Large intestine (tissue), 3 donors: ENCODE data around the gene RRAGC. TPM values are rescaled to one million over a fixed set of nuclear protein-coding genes. Genes with fewer than 3 reads are reported as not detected.
A peak's percentile ranks its signal among the peaks of the same experiment; 100 is the strongest.
"Not testable (repeated sequence)": the region's sequence is repeated elsewhere in the genome, so short reads cannot be mapped to it uniquely, and the experiment has no call there.

Experiments
- DNase-seq, 2 donors: peaks; one replicate each; pipeline versions ENCODE4 v3.0.0 to v3.0.0-alpha.2; 2013
- H3K27ac ChIP-seq: one replicate; pipeline ENCODE4 v1.5.1; 2013; ENCODE audit warnings: low read length
- H3K27me3 ChIP-seq: 2 replicates; pipeline ENCODE4 v1.6.1; 2013; ENCODE audit warnings: low read length; ENCODE audit not compliant: control insufficient read depth, insufficient read depth
- H3K36me3 ChIP-seq: 2 replicates; pipeline ENCODE4 v1.6.1; 2013; ENCODE audit warnings: low read length; ENCODE audit not compliant: control insufficient read depth, insufficient read depth
- H3K4me1 ChIP-seq: one replicate; pipeline ENCODE4 v1.6.1; 2013; ENCODE audit warnings: low read length; ENCODE audit not compliant: control insufficient read depth, insufficient read depth
- H3K4me3 ChIP-seq: one replicate; pipeline ENCODE4 v1.5.1; 2013; ENCODE audit warnings: low read length
- H3K9me3 ChIP-seq: one replicate; pipeline ENCODE4 v1.6.1; 2013; ENCODE audit warnings: mild to moderate bottlenecking, low read depth, low read length, moderate library complexity; ENCODE audit not compliant: control insufficient read depth
- WGBS: methylation state at CpG from one replicate; pipeline ENCODE4 v1.1.5; 2013; ENCODE audit warnings: low lambda C conversion rate; ENCODE audit not compliant: insufficient coverage; 5-methylcytosine and 5-hydroxymethylcytosine counted together
- polyA plus RNA-seq: library from polyadenylated mRNA; unstranded; fragments of 120-200 nt; gene quantifications from one replicate; pipeline ENCODE4 v1.2.1, GENCODE V29; 2013

The RRAGC gene
- polyA plus RNA-seq, 1 donor, result 28.6 TPM

DNA sequence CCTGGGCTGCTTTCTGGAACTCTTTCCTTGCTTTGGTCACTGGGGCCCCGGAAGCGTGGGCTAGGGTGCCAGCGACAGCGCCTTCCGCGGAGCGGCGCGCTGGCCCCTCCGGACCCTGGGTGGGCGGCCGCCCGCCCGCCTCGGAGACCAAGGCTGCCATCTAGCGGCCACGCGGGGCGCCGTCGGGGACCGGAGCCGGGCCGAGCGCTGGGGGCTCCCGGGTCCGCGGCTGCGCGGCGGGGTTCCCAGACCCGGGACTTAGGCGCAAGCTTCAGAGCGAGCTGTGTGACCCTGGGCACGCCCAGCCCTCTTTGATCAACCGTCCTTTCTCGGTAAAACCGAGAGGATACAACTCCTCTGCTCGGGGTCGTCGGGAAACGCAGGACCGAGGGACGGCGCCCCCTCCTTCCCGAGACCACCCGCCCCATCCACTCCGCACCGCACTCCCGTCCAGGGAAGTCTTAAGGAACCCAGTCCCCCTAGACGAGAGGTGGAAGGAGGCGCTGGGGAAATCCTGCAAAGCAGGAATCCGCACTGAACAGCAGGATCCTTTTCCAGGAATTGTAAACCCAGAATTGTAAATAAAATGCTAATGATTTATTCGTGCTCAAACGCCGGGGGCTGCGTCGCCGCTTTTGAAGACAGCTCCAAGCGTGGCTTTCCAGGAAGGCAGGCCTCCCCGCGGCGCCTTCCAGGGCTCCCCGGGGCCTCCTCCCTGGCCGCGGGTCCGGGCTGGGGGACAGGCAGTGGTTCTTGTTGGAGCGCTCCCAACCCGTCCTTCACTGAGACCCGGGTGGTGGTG is 41.2 kb downstream of the RRAGC start:
- H3K4me1 ChIP-seq, result peaks cover 7% of the 10 kb centered on the region
- peaks cover 7% of the 10 kb centered on the region for H3K9me3 ChIP-seq
- DNase-seq, result peak; percentile 12 to 16
- H3K27ac ChIP-seq, result no peak overlapping the region
- no peak overlapping the region for H3K4me3 ChIP-seq
- no peaks in the 10 kb centered on the region for H3K36me3 ChIP-seq
- peaks cover 79% of the 10 kb centered on the region for H3K27me3 ChIP-seq
- no CpG with 5 or more reads among the region's 70 CpGs for WGBS

DNA sequence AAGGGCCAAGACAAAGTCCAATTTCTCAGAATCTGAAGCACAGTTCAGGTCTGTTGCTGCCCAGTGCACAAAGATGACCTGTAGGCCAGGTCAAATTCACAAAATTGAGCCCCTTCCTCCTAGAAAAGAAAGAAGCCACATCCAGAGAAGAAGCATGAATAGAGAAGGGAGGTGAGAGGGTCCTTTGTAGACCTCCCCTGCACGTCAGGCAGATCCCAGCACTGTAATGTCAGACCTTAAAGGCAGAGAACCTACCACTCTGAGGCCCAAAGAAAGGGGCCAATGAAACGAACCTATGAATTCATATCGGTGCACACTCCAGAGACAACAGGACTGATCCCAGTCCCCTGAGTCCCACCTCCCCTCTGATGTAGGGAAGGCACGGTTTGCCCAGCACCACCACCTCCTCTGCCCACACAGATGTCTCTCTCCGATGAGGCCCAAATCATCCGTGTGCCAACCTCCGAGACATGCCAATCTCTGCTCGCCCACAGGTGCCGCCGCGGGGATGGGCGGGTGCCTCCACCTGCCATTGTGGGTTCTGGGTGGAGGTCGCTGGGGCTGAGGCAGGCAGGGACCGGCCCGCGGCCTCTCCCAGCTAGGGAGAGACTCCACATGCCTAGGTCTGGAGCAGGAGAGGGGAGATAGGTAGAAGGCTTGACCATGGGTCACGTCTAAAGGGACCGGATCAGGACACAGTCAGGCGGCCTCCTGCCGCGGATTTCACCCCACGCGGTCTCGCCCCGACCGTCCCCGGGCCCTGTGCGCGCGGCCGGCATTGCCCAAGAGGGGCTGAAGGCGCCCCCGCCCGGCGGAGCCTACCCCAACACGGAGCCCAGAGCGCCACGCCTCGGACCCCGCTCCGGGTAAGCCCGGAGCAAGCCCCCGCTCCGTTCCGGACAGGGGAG is 42.1 kb downstream of the RRAGC start:
- H3K27ac ChIP-seq, result no peak overlapping the region
- no peaks in the 10 kb centered on the region for H3K36me3 ChIP-seq
- no peak overlapping the region for H3K4me3 ChIP-seq
- H3K4me1 ChIP-seq, result peaks cover 7% of the 10 kb centered on the region
- no peak for DNase-seq
- WGBS, result no CpG with 5 or more reads among the region's 45 CpGs
- H3K9me3 ChIP-seq, result peaks cover 7% of the 10 kb centered on the region
- H3K27me3 ChIP-seq, result peaks cover 81% of the 10 kb centered on the region

GRCh38 chr1:38815903-38816627 is 43.5 kb downstream of the RRAGC start:
- DNase-seq, result no peak
- Histone ChIP-seq H3K9me3 (peaks cover 7% of the 10 kb centered on the region), H3K27ac (no peak overlapping the region), H3K36me3 (no peaks in the 10 kb centered on the region), H3K4me1 (peaks cover 7% of the 10 kb centered on the region), H3K27me3 (peaks cover 79% of the 10 kb centered on the region), H3K4me3 (no peak overlapping the region)
- WGBS, result no CpG with 5 or more reads among the region's 36 CpGs

- Histone ChIP-seq H3K9me3 (peaks cover 7% of the 10 kb centered on the region), H3K36me3 (no peaks in the 10 kb centered on the region), H3K27ac (no peak overlapping the region), H3K4me3 (no peak overlapping the region), H3K4me1 (peaks cover 7% of the 10 kb centered on the region), H3K27me3 (peaks cover 80% of the 10 kb centered on the region)
- DNase-seq, result no peak
- no CpG with 5 or more reads among the region's 1 CpG for WGBS
Measured at GRCh38 chr1:38814984-38815464, 44.5 kb downstream of the RRAGC start.

- 71% methylated on average over 1 of the region's 7 CpGs for WGBS
- H3K27me3 ChIP-seq, result peaks cover 78% of the 10 kb centered on the region
Measured at GRCh38 chr1:38814444-38814983, 45.1 kb downstream of the RRAGC start.

GRCh38 chr1:38812981-38813380 is 46.6 kb downstream of the RRAGC start:
- WGBS, result 0% methylated on average over 1 of the region's 5 CpGs

More at GRCh38 chr1:38814444-38814983, 45.1 kb downstream of the RRAGC start:
- Histone ChIP-seq H3K4me1 (peaks cover 7% of the 10 kb centered on the region), H3K36me3 (no peaks in the 10 kb centered on the region), H3K9me3 (peaks cover 7% of the 10 kb centered on the region), H3K4me3 (no peak overlapping the region), H3K27ac (no peak overlapping the region)
- DNase-seq, result no peak

DNA sequence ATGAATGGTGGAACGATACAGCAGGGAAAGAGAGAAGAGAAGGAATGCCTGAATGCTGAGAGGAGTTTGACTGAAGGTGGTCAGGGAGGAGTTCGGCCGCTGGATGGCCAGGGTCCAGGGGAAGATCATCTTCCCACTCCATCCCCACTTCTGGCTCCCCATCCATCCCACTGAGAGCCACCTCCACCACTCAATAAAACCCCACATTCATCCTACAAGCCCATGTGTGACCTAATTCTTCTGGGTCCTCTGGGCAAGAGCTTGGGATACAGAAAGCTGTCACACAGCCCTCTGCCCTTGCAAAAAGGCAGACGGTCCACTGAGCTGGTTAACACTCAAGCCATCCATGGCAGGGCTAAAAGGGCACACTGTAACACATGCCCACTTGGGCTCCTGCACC is 48.1 kb downstream of the RRAGC start:
- H3K4me3 ChIP-seq, DNase-seq, H3K36me3 ChIP-seq, H3K4me1 ChIP-seq, H3K9me3 ChIP-seq, H3K27ac ChIP-seq: not testable (repeated sequence)
- peaks cover 58% of the 10 kb centered on the region for H3K27me3 ChIP-seq
- WGBS, result 80% methylated on average over 1 of the region's 4 CpGs

More at GRCh38 chr1:38812981-38813380, 46.6 kb downstream of the RRAGC start:
- H3K27me3 ChIP-seq, result peaks cover 63% of the 10 kb centered on the region
- no peaks in the 10 kb centered on the region for H3K36me3 ChIP-seq
- no peak for DNase-seq
- H3K4me3 ChIP-seq, result no peak overlapping the region
- peaks cover 6% of the 10 kb centered on the region for H3K9me3 ChIP-seq
- H3K27ac ChIP-seq, result no peak overlapping the region
- H3K4me1 ChIP-seq, result no peaks in the 10 kb centered on the region

GRCh38 chr1:38806090-38806489 is 53.5 kb downstream of the RRAGC start:
- no peak overlapping the region for H3K27ac ChIP-seq
- 100% methylated on average over 1 of the region's 1 CpG for whole genome bisulfite sequencing
- H3K27me3 ChIP-seq, result peaks cover 57% of the 10 kb centered on the region
- H3K36me3 ChIP-seq, result no peaks in the 10 kb centered on the region
- H3K4me3 ChIP-seq, result no peak overlapping the region
- DNase-seq, result no peak
- no peaks in the 10 kb centered on the region for H3K9me3 ChIP-seq
- H3K4me1 ChIP-seq, result no peaks in the 10 kb centered on the region

DNA sequence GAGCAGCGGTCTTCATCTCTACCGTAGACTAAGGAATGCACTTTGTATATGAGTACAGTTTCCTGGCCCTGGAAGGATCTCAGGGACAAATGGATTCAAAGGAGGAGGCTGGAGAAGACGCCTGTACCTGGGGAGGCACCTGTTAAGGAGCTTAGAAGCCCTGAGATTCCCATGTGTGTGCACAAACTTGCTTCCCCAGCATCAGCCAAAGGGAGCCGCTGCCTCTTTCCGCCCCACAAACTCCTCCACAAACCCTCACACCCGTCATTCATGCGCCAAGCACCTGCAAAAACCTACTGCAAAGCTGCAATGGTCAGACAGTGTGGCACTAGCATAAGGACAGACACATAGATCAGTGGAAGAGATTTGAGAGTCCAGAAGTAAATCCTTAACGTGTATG is 54.5 kb downstream of the RRAGC start:
- Histone ChIP-seq H3K36me3 (no peaks in the 10 kb centered on the region), H3K27me3 (peaks cover 51% of the 10 kb centered on the region), H3K9me3 (no peaks in the 10 kb centered on the region), H3K4me1 (no peaks in the 10 kb centered on the region), H3K4me3 (no peak overlapping the region), H3K27ac (no peak overlapping the region)
- 40% methylated on average over 1 of the region's 8 CpGs for WGBS
- DNase-seq, result no peak
